Adrenal gland (tissue), 5 donors: Measurements from ENCODE around the gene PITPNM2.

Experiments used
- CTCF ChIP-seq, 6 experiments: fragments of 450-650 bp in 4 of 6; fragments of 200-600 bp in 2 of 6; sonication (generic) in 1 of 6; IDR thresholded peaks; 1 replicate in 5 of 6; 2 replicates in 1 of 6; pipeline versions ENCODE4 v1.5.1 to v1.8.0; 2016 to 2021; ENCODE audit warnings: antibody characterized with exemption in 6 of 6, mild to moderate bottlenecking in 2 of 6, moderate library complexity in 1 of 6
- POLR2A ChIP-seq, 2 donors: fragments of 450-650 bp; IDR thresholded peaks; one replicate each; pipeline ENCODE4 v1.6.1; 2017; ENCODE audit warnings: antibody characterized with exemption in 2 of 2, mild to moderate bottlenecking in 2 of 2, moderate library complexity in 1 of 2
- donor health status: DM: no; HTN: no; CAD: no.

- no peak for TF ChIP-seq POLR2A (IDR thresholded peaks at IDR 0.05)
- no peak for TF ChIP-seq CTCF (IDR thresholded peaks at IDR 0.05)
Measured at GRCh38 chr12:123108682-123109066, 42.2 kb downstream of the PITPNM2 start.
